Fibroblast of skin of right biceps (primary cell): ENCODE data around the gene MYBPC2.
A peak's percentile ranks its signal among the peaks of the same experiment; 100 is the strongest.

Experiments used
- DNase-seq: peaks from one replicate; pipeline ENCODE4 v3.0.0-alpha.2; 2013

MYBPC2 gene

DNA sequence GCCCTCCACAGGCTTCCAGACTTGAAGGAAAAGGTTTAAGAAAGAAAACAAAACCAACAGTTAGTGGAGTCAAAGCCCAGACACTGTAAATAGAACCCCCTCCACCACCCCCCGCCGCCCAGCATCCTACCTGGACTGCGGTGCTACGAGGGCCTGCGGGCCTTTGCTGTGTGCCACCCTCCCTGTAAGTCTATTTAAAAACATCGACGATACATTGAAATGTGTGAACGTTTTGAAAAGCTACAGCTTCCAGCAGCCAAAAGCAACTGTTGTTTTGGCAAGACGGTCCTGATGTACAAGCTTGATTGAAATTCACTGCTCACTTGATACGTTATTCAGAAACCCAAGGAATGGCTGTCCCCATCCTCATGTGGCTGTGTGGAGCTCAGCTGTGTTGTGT is 50.2 kb downstream of the MYBPC2 start:
- DNase-seq, result no peak

DNA sequence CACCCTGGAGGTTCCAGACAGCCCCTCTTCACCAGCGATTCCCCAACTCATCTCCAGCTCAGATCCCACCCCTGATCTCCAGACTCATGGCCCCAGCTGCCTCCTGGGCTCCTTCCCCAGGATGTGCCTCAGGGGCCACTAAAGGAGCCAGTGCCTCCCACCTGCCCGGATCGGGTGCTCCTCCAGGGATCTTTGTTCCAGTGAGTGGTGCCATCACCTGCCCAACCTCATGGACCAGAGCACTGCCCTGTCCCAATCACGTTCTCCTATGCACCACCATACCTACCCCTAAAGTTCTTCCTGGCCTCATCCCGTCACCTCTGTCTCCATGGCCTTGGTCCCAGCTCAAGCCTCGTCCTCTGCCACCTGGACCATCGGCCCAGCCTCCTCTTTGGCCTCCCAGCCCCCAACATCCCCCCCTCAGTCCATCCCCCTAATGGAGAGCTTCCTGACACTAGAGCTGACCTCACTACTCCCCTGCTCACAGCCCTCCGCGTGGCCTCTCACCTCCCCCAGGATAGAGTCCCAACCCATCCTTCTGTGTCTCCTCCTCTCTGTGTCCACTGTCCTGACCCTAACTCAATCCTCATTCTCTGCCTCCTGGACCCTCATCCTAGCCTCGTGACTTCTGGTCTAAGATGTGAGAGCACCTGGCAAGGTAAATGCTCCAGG is 52.7 kb downstream of the MYBPC2 start:
- DNase-seq, result no peak

DNA sequence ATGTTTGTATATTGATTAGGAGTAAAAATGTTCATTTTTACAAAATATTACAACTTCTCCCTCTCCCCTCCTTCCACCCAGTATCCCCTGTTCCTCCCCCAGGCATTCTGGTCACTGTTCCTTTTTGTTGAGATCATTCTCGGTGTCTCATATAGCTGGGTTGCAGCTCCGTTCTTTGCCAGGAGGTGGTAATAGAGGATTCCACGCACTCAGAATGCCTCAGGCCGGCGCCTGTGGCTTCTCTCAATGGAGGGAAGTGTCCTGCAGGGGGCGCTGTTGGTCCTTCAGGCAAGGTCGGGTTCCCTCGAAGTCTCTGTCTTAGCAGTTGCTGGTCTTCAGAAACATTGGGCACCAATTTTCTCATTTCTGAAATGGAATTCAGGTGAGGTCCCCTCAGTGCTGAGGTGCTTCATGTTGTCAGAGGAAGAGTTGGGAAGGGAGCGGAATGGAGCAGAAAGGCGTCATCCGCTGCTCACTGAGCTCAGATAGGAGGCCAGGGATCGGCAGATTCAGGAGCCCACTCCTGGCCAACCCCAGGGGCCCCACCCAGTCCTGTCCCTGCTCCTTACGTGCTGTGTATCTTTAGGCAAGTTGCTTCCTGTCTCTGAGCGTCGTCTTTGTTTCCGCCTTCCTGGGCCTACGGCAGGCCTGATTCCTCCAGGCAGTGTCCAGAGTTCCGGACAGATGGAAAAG is 54.3 kb downstream of the MYBPC2 start:
- DNase-seq, result peak; percentile 38

GRCh38 chr19:50488389-50489194 is 55.9 kb downstream of the MYBPC2 start:
- DNase-seq, result no peak

DNA sequence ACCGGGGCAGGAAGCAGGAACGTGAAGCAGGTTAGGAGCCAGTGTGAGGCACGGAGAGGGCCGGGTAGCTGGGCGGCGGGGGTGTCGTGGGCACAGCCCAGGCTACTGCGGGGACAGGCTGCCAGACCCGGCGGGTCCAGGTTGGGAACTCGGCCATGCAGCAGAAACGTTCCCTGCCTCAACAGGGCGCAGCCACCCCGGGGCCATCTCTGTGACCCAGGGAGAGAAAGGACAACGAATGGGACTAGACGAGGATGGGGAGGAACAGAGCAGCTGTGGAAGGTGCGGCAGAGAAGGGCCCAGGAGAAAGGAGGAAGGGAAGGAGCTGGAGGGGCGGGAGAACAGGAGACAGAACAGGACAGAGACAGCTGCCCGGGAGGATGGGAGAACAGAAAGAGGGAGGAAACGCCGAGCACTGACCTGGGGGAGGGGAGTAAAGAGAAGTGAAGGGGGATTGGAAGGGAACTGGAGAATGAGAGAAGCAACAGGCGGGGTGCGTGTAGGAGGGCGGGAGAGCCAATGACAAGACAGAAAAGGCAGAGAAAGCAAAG is 56.8 kb downstream of the MYBPC2 start:
- DNase-seq, result no peak

DNA sequence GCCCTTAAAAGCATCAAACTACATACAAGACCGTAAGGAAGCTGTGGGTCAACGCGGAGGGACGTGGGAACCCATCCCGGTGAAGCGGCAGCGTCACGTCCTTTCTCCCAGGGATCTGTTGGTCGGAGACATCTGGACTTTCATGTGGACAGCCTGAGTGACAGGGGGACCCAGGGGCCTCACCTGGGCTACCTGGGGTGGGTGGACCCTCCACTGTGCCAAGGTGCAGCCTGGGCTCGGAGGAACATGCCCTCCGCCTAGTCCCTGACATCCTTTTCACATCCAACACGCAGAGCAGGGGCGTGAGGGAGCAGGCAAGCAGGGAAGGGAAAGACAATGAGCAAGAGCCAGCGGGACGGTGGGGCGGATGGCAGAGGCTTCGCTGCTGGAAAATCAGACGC is 57.7 kb downstream of the MYBPC2 start:
- DNase-seq, result no peak

DNA sequence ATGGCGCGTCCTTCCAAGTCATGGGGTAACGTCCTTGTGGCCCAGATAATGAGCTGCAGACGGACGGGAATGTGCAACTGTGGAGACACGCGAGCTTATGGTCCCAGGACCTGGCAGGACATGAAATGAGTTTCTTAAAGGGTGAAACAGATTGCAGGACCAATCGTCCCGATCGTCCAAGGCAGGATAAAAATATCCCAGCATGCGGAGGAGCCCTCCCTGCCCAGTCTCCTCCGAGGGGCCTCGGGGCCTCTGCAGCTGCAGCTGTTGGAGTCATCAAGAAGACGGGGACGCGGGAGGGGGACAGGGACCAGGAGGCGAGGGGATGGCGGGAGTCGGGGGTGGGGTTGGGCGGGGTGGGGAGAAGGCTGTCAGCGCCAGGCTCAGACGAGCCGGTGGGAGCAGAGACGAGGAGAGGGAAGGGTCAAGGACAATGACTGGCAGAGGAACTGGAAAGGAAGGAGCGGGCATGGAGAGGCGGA is 58.3 kb downstream of the MYBPC2 start:
- no peak for DNase-seq

DNA sequence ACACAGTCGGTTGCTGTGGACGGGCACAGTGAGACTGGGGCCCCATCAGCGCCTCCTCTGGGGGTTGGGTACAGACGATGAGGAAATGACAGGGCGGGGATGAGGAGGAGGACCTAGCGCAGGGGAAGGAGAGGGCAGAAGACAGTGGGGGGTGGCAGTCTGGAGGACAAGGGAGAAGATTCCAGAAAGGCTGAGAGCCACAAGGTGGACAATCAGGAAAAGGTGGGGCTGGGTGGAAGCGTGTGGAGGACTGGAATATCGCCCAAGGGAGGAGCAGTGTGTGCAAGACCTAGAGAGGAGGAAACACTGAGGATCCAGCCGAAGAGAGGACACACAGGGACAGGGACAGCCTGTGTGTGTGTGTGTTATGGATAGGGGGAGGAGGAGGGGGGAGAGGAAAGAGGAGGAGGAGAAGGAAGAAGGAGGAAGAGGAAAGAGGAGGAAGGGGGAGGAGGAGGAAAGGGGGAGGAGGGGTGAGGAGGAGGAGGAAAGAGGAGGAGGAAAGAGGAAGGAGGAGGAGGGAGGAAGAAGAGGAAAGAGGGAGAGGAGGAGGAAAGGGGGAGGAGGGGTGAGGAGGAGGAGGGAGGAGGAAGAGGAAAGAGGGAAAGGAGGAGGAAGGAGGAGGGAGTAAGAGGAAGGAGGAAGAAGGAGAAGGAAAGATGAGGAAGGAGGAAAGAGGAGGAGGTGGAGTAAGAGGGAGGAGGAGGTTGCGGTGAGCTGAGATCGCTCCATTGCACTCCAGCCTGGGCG is 59.8 kb downstream of the MYBPC2 start:
- DNase-seq, result peak; percentile 10

DNA sequence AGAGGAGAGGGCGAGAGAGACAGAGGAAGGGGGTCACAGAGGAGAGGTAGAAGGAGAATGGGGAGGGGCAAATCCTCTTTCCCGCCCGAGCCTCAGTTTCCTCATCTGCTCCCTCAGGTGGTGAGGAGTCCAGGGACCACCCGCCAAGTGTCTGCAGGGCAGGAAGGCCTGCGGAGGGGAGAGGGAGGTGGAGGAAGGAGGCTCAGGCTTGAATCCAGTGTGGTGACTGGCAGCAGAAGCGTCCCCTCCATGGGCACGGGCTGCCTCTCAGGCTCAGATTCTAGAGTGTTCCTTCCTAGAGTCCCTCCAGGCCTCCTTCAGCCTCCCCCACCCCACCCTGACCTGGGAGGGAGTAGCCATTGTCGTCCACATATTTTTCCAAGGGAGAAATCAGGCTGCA is 60.5 kb downstream of the MYBPC2 start:
- DNase-seq, result no peak

DNA sequence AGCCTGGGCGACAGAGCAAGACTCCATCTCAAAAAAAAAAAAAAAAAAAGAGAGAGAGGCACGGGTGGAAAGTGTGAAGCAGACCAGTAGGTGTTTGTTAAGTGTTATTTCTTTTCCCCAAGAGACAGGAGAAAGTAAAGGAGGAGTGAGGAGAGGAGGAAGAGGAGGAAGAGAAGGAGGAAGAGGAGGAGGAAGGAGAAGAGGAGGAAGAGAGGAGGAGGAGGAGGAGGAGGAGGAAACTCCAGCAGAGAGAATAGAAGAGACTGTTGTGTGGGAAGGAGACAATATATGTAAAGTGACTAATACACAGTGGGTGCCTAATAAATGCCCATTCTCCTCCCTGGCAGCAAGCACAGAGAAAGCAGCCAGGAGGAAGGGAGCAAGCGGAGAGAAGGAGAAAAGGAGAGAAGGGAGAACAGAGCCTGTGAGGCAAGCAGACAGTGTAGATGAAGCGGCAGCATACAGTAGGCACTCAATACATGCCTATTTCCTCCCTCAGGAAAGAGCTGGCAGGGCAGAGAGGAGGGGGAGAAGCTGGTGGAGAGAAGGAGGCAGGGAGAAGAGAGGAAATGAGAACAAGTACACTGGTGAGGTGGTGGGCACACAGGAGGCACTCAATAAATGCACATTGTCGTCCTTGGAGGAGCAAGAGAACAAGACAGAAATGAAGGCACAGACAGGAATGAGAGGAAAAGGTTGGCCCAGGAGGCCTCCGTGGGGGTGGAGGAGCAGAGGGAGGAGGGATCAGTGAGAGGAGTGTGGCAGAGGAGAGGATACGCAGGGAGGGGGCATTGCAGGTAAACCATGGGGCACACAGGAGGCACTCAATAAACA is 61.7 kb downstream of the MYBPC2 start:
- no peak for DNase-seq

- no peak for DNase-seq
Measured at GRCh38 chr19:50495020-50495531, 62.4 kb downstream of the MYBPC2 start.

DNA sequence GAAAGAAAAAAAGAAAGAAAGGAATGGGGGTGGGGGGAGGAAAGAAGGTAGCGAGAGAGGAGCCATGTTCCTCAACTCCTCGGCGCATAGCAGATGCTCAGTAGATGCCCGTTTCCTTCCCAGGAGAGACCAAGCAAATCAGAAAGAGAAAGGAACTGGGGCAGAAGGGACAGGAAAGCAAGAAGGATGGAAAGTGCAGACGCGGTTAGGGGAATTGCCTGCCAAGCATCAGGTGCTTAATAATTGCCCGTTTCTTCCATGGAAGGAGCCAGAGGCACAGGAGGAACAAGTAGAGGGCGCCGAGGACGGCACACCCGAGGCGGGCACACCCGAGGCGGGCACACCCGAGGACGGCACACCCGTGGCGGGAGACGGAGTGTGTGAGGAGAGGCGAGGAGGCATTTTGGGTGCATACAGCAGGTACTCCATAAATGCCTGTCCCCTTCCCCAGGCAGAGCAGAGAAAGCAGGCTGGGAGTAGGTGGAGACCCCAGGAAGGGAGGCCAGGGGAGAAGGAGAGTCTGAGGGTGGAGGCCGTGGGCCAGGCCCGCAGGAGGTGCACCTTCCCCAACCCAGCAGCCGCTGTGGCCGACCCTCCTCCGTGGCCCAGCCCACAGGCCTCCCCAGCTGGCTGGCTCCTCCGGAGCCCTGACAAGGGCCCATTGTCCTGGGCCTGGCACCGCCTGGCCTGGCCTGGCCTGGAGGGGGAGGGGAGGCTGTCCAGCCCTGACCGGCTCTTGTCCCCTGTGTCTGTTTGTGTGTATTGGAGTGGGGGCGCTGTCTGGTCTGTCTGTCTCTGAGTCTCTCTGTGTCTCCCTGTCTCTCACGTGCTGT is 63.7 kb downstream of the MYBPC2 start:
- DNase-seq, result no peak

GRCh38 chr19:50497022-50497405 is 64.3 kb downstream of the MYBPC2 start:
- no peak for DNase-seq

- DNase-seq, result no peak
Measured at GRCh38 chr19:50498219-50499056, 65.7 kb downstream of the MYBPC2 start.

GRCh38 chr19:50500060-50500752 is 67.5 kb downstream of the MYBPC2 start:
- DNase-seq, result no peak

DNA sequence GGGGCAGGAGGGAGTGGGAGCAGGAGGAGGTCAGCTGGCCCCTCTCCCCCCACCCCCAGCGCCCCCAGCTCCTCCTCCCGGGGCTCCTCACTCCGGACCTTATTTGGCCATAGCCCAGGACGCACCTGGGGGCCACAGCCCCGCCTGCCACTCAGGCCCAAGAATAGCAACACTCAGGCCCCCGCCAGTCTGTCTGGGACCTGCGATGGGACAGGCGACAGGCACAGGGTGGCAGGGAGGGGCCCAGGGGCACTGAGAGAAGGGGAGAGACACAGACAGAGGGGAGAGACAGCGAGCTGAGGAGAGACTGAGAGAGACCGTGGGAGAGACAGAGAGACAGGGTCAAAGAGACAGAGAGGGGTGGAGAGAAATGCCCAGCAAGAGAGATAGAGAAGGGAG is 68.1 kb downstream of the MYBPC2 start:
- DNase-seq, result no peak

- DNase-seq, result no peak
Measured at GRCh38 chr19:50501186-50501567, 68.5 kb downstream of the MYBPC2 start.

DNA sequence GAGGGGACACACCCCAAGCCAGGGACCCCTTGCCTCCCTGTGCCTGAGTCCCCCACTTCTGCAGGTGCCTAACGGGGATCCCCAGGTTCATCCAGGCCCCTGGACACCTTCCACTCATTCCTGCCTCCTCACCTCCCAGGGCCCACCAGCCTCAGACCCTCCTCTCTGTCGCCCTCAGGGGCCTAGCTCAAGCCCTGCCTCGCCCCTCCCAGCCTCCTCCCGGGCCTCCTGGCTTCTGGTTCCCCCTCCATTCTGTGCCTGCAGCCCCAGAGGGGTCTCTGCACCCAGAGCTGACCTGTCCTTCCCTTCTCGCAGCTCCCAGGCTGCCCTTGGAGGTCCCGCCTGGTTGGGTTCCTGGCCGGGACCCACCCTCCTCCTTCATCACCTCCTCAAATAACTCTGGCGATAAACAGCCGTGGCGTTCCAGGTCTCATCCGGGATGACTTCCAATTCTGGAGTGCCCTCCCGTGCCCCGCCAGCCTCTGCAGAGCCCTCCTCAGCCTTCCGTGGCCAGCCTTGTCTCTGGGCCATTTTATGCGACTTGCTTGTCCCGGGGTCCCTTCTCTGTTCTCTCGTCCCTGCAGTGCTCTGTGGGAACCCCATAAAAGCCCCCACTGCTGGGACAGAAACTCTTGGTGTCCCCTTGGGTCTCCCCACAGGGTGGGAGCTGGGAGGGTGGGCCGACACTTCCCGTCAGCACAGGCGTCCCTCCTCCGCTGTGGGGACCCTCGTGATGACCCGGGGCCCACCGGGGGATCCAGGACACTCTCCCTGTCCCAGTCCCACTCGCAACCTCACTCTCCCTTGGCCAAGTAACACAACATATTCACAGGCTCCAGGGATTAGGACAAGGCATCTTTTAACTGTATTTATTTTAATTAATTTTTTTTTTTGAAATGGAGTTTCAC is 69.1 kb downstream of the MYBPC2 start:
- DNase-seq, result no peak
